ENCODE data around the gene TOX3. TPM values are rescaled to one million over a fixed set of nuclear protein-coding genes. Genes with fewer than 3 reads are reported as not detected.

Gene TOX3
- total RNA-seq, 1 experiment from 2014 or later, result not detected

GRCh38 chr16:52469091-52469490 is 77.9 kb downstream of the TOX3 start:
- H3K9ac ChIP-seq (ENCODE audit: low read length), result no peak overlapping the region
- H3K4me3 ChIP-seq (ENCODE audit: low read length), result no peak overlapping the region
- no peak overlapping the region for H3K4me2 ChIP-seq (ENCODE audit: low read depth, low read length, poor library complexity, severe bottlenecking)
- H3K27ac ChIP-seq (ENCODE audit: low read length), result no peak overlapping the region
- H3K36me3 ChIP-seq (ENCODE audit: insufficient read depth, low read length), result no peaks in the 10 kb centered on the region
- no peaks in the 10 kb centered on the region for H3K9me2 ChIP-seq (replicated peaks; ENCODE audit: insufficient read depth, low read length)
- no peaks in the 10 kb centered on the region for H3K9me3 ChIP-seq (ENCODE audit: low read length)
- H4K20me1 ChIP-seq (ENCODE audit: insufficient read depth, low read depth, low read length), result no peaks in the 10 kb centered on the region
- H3K4me1 ChIP-seq (ENCODE audit: low read length), result no peaks in the 10 kb centered on the region
- H3K27me3 ChIP-seq (ENCODE audit: low read length), result no peaks in the 10 kb centered on the region
- H3K79me2 ChIP-seq (ENCODE audit: low read length), result no peaks in the 10 kb centered on the region
- DNase-seq, result no peak
- H2AFZ ChIP-seq (ENCODE audit: low read length), result no peak overlapping the region

- H3K9me2 ChIP-seq (replicated peaks; ENCODE audit: insufficient read depth, low read length), result no peaks in the 10 kb centered on the region
- no peak for DNase-seq
- no peaks in the 10 kb centered on the region for H3K36me3 ChIP-seq (ENCODE audit: insufficient read depth, low read length)
- H3K4me1 ChIP-seq (ENCODE audit: low read length), result no peaks in the 10 kb centered on the region
- no peaks in the 10 kb centered on the region for H3K27me3 ChIP-seq (ENCODE audit: low read length)
- H3K27ac ChIP-seq (ENCODE audit: low read length), result no peak overlapping the region
- H3K4me2 ChIP-seq (ENCODE audit: low read depth, low read length, poor library complexity, severe bottlenecking), result no peak overlapping the region
- no peak overlapping the region for H3K4me3 ChIP-seq (ENCODE audit: low read length)
- no peak overlapping the region for H3K9ac ChIP-seq (ENCODE audit: low read length)
- no peak overlapping the region for H2AFZ ChIP-seq (ENCODE audit: low read length)
- no peaks in the 10 kb centered on the region for H3K9me3 ChIP-seq (ENCODE audit: low read length)
- no peaks in the 10 kb centered on the region for H4K20me1 ChIP-seq (ENCODE audit: insufficient read depth, low read depth, low read length)
- no peaks in the 10 kb centered on the region for H3K79me2 ChIP-seq (ENCODE audit: low read length)
These were observed 79.2 kb downstream of the TOX3 start for GRCh38 chr16:52467753-52468152.

DNA sequence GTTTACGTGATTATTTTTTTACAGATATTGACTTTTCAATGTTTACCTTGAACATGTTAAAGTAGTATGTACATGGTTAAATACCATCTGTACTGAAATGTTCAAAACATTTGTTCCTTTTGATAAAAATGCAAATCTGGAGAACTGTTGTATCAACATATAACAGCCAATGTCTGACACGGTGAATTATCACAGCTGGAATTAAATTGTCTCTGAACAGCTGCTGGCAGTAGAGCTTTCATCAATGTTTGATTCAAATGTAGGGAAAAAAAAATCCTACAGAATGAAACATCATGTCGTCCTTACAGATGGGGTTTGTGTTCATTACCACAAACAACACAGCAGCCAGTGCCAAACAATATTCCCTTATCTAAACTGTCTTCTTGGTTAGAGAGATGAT is 79.9 kb downstream of the TOX3 start:
- DNase-seq, result no peak
- no peaks in the 10 kb centered on the region for H3K9me3 ChIP-seq (ENCODE audit: low read length)
- H2AFZ ChIP-seq (ENCODE audit: low read length), result no peak overlapping the region

DNA sequence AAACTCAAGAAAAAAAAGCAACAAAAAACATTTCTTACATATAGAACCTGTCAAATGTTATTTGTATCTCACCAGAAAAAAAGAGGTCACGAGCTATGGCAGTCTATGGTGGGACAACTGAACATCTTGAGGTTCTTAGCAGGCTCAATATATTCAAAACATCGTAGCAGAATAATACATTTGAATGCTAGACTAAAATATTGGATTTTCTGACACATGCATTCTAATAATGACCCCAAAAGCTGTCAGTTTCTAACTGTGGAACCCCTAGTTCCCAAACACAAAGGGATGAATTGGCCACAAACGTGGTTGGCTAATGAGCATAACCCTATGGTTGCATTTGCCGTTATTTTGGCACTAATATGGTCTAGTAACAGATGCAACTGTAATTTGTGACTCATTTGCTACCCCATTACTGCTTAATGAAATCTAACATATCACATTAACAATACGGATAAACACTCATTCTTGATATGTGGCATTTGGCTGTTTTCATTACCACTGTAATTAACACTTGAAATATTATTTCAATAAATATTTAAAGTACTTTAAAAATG is 81.2 kb downstream of the TOX3 start:
- H4K20me1 ChIP-seq (ENCODE audit: insufficient read depth, low read depth, low read length), result no peaks in the 10 kb centered on the region
- no peaks in the 10 kb centered on the region for H3K36me3 ChIP-seq (ENCODE audit: insufficient read depth, low read length)
- H3K4me3 ChIP-seq (ENCODE audit: low read length), result no peak overlapping the region
- no peak overlapping the region for H3K9ac ChIP-seq (ENCODE audit: low read length)
- H3K4me1 ChIP-seq (ENCODE audit: low read length), result no peaks in the 10 kb centered on the region
- no peak overlapping the region for H2AFZ ChIP-seq (ENCODE audit: low read length)
- no peaks in the 10 kb centered on the region for H3K79me2 ChIP-seq (ENCODE audit: low read length)
- no peaks in the 10 kb centered on the region for H3K27me3 ChIP-seq (ENCODE audit: low read length)
- no peak for DNase-seq
- no peaks in the 10 kb centered on the region for H3K9me2 ChIP-seq (replicated peaks; ENCODE audit: insufficient read depth, low read length)
- H3K4me2 ChIP-seq (ENCODE audit: low read depth, low read length, poor library complexity, severe bottlenecking), result no peak overlapping the region
- H3K27ac ChIP-seq (ENCODE audit: low read length), result no peak overlapping the region
- no peaks in the 10 kb centered on the region for H3K9me3 ChIP-seq (ENCODE audit: low read length)

More for the DNA sequence above, 79.9 kb downstream of the TOX3 start:
- H3K4me1 ChIP-seq (ENCODE audit: low read length), result no peaks in the 10 kb centered on the region
- H3K4me3 ChIP-seq (ENCODE audit: low read length), result no peak overlapping the region
- H3K9ac ChIP-seq (ENCODE audit: low read length), result no peak overlapping the region
- no peaks in the 10 kb centered on the region for H3K79me2 ChIP-seq (ENCODE audit: low read length)
- no peak overlapping the region for H3K4me2 ChIP-seq (ENCODE audit: low read depth, low read length, poor library complexity, severe bottlenecking)
- no peak overlapping the region for H3K27ac ChIP-seq (ENCODE audit: low read length)
- H3K36me3 ChIP-seq (ENCODE audit: insufficient read depth, low read length), result no peaks in the 10 kb centered on the region
- no peaks in the 10 kb centered on the region for H3K27me3 ChIP-seq (ENCODE audit: low read length)
- H3K9me2 ChIP-seq (replicated peaks; ENCODE audit: insufficient read depth, low read length), result no peaks in the 10 kb centered on the region
- no peaks in the 10 kb centered on the region for H4K20me1 ChIP-seq (ENCODE audit: insufficient read depth, low read depth, low read length)

- Histone ChIP-seq H3K9ac (ENCODE audit: low read length) (no peak overlapping the region), H3K4me1 (ENCODE audit: low read length) (no peaks in the 10 kb centered on the region), H3K9me2 (replicated peaks; ENCODE audit: insufficient read depth, low read length) (no peaks in the 10 kb centered on the region), H3K36me3 (ENCODE audit: insufficient read depth, low read length) (no peaks in the 10 kb centered on the region), H3K4me2 (ENCODE audit: low read depth, low read length, poor library complexity, severe bottlenecking) (no peak overlapping the region), H3K79me2 (ENCODE audit: low read length) (no peaks in the 10 kb centered on the region), H3K9me3 (ENCODE audit: low read length) (no peaks in the 10 kb centered on the region), H3K27ac (ENCODE audit: low read length) (no peak overlapping the region), H4K20me1 (ENCODE audit: insufficient read depth, low read depth, low read length) (no peaks in the 10 kb centered on the region), H3K4me3 (ENCODE audit: low read length) (no peak overlapping the region), H2AFZ (ENCODE audit: low read length) (no peak overlapping the region), H3K27me3 (ENCODE audit: low read length) (no peaks in the 10 kb centered on the region)
- DNase-seq, result no peak
These were observed 83.0 kb downstream of the TOX3 start for GRCh38 chr16:52463904-52464303.

DNA sequence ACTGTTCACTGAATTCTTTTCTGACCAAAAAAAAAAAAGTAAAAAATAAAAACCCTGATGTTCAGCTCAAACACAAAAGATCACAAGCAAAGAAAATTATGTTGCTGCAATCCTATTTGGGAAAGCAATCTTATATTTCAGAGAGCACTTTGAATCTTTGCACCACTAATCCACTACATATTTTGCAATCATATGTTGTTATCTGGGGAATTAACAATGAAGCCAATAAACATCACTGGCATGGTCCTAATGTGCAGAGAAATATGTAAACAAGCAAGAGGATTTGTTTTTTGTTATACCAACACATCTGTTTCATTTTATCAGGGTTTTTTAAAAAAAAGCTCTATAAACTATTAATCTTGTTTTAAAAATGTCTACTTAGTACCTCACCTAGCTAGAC is 84.1 kb downstream of the TOX3 start:
- H3K36me3 ChIP-seq (ENCODE audit: insufficient read depth, low read length), result no peaks in the 10 kb centered on the region
- DNase-seq, result no peak
- no peak overlapping the region for H3K4me3 ChIP-seq (ENCODE audit: low read length)
- H4K20me1 ChIP-seq (ENCODE audit: insufficient read depth, low read depth, low read length), result no peaks in the 10 kb centered on the region
- no peak overlapping the region for H2AFZ ChIP-seq (ENCODE audit: low read length)
- no peaks in the 10 kb centered on the region for H3K79me2 ChIP-seq (ENCODE audit: low read length)
- no peaks in the 10 kb centered on the region for H3K27me3 ChIP-seq (ENCODE audit: low read length)
- H3K27ac ChIP-seq (ENCODE audit: low read length), result no peak overlapping the region
- no peaks in the 10 kb centered on the region for H3K9me3 ChIP-seq (ENCODE audit: low read length)
- H3K9me2 ChIP-seq (replicated peaks; ENCODE audit: insufficient read depth, low read length), result no peaks in the 10 kb centered on the region
- no peaks in the 10 kb centered on the region for H3K4me1 ChIP-seq (ENCODE audit: low read length)
- no peak overlapping the region for H3K9ac ChIP-seq (ENCODE audit: low read length)
- no peak overlapping the region for H3K4me2 ChIP-seq (ENCODE audit: low read depth, low read length, poor library complexity, severe bottlenecking)

DNA sequence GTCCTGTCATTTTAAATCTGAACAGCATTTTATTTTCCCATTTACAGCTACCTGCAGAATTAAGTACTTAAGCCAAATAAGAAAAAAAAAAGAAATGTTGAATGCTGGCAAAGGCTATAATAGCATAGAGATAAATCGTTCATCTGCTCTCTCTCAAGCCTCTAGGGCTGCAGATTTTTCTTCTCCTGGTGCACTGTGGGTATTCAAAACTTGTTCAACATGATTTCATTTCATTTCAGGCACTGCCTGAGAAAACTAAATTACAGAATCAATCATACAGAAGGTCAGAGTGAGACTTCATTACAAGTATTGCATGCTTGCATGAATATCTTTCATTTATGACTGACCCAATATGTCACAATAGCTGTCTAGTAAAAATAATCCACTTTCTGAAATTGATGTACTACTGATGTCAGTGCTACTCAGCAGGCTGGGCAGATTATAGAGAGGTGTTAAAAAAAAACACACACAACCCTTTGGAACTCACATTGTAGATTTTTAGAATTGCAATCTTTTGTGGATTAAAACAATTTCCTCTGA is 86.2 kb downstream of the TOX3 start:
- DNase-seq, result no peak
- Histone ChIP-seq H3K79me2 (ENCODE audit: low read length) (no peaks in the 10 kb centered on the region), H3K9ac (ENCODE audit: low read length) (no peak overlapping the region), H3K4me2 (ENCODE audit: low read depth, low read length, poor library complexity, severe bottlenecking) (no peak overlapping the region), H3K9me2 (replicated peaks; ENCODE audit: insufficient read depth, low read length) (no peaks in the 10 kb centered on the region), H3K4me1 (ENCODE audit: low read length) (no peaks in the 10 kb centered on the region), H3K27ac (ENCODE audit: low read length) (no peak overlapping the region), H3K4me3 (ENCODE audit: low read length) (no peak overlapping the region), H3K9me3 (ENCODE audit: low read length) (no peaks in the 10 kb centered on the region), H3K27me3 (ENCODE audit: low read length) (no peaks in the 10 kb centered on the region), H2AFZ (ENCODE audit: low read length) (no peak overlapping the region), H4K20me1 (ENCODE audit: insufficient read depth, low read depth, low read length) (no peaks in the 10 kb centered on the region), H3K36me3 (ENCODE audit: insufficient read depth, low read length) (no peaks in the 10 kb centered on the region)

- H2AFZ ChIP-seq (ENCODE audit: low read length), result no peak overlapping the region
- no peak for DNase-seq
- no peaks in the 10 kb centered on the region for H3K36me3 ChIP-seq (ENCODE audit: insufficient read depth, low read length)
- H3K4me2 ChIP-seq (ENCODE audit: low read depth, low read length, poor library complexity, severe bottlenecking), result no peak overlapping the region
- H3K4me3 ChIP-seq (ENCODE audit: low read length), result no peak overlapping the region
- H3K9me3 ChIP-seq (ENCODE audit: low read length), result no peaks in the 10 kb centered on the region
- no peaks in the 10 kb centered on the region for H3K4me1 ChIP-seq (ENCODE audit: low read length)
- no peaks in the 10 kb centered on the region for H3K9me2 ChIP-seq (replicated peaks; ENCODE audit: insufficient read depth, low read length)
- H3K9ac ChIP-seq (ENCODE audit: low read length), result no peak overlapping the region
- H3K27ac ChIP-seq (ENCODE audit: low read length), result no peak overlapping the region
- H4K20me1 ChIP-seq (ENCODE audit: insufficient read depth, low read depth, low read length), result no peaks in the 10 kb centered on the region
- H3K79me2 ChIP-seq (ENCODE audit: low read length), result no peaks in the 10 kb centered on the region
- no peaks in the 10 kb centered on the region for H3K27me3 ChIP-seq (ENCODE audit: low read length)
These were observed 90.6 kb downstream of the TOX3 start for GRCh38 chr16:52456368-52456767.

All from Karpas-422 (cell line).